ENCODE results near the gene ARHGAP5.

The ARHGAP5 gene

GRCh38 chr14:32195636-32196035, 118.5 kb downstream of the ARHGAP5 start:
- H2AFZ ChIP-seq (ENCODE audit: low read length) = no peak overlapping the region
- no peaks in the 10 kb centered on the region for H3K9me3 ChIP-seq (replicated peaks; ENCODE audit: insufficient read depth, low read length)
- H3K27ac ChIP-seq (ENCODE audit: low read length) = no peak overlapping the region
- no peaks in the 10 kb centered on the region for H4K20me1 ChIP-seq (ENCODE audit: insufficient read depth, low read length)
- H3K79me2 ChIP-seq (ENCODE audit: low read length) = no peaks in the 10 kb centered on the region
- TF ChIP-seq EZH2 (optimal IDR thresholded peaks at IDR 0.05; ENCODE audit: low read depth, low read length) (no peak), CTCF (IDR thresholded peaks at IDR 0.05; ENCODE audit: low read length) (no peak), EZH2phosphoT487 (IDR thresholded peaks at IDR 0.05; ENCODE audit: low read length) (no peak)
- no peak for DNase-seq
- peaks cover 14% of the 10 kb centered on the region; the same call in 1 of the 2 replicates for H3F3A ChIP-seq (ENCODE audit: insufficient read depth, low read length)
- H3K4me2 ChIP-seq (ENCODE audit: low read depth, low read length) = no peak overlapping the region
- no peak overlapping the region for H3K4me3 ChIP-seq (ENCODE audit: low read length)
- H3K9me2 ChIP-seq (replicated peaks; ENCODE audit: insufficient read depth, low read length) = no peaks in the 10 kb centered on the region
- no peaks in the 10 kb centered on the region for H3K36me3 ChIP-seq (replicated peaks; ENCODE audit: insufficient read depth, low read length)
- H3K4me1 ChIP-seq (ENCODE audit: low read length) = peaks cover 23% of the 10 kb centered on the region; the same call in 1 of the 2 replicates
- no peak overlapping the region for H3K9ac ChIP-seq (ENCODE audit: low read length)
- no peaks in the 10 kb centered on the region for H3K27me3 ChIP-seq (replicated peaks; ENCODE audit: insufficient read depth, low read length)

- TF ChIP-seq EZH2phosphoT487 (IDR thresholded peaks at IDR 0.05; ENCODE audit: low read length) = no peak
- TF ChIP-seq CTCF (IDR thresholded peaks at IDR 0.05; ENCODE audit: low read length) = no peak
- no peak for TF ChIP-seq EZH2 (optimal IDR thresholded peaks at IDR 0.05; ENCODE audit: low read depth, low read length)
- H3K4me2 ChIP-seq (ENCODE audit: low read depth, low read length) = peak overlapping the region; percentile 43; the same call in 1 of the 2 replicates
- DNase-seq = peak; percentile 75
Observed at GRCh38 chr14:32197919-32198318, 120.8 kb downstream of the ARHGAP5 start.

GRCh38 chr14:32200368-32201192, 123.5 kb downstream of the ARHGAP5 start:
- peak; percentile 28 for DNase-seq
- H3F3A ChIP-seq (ENCODE audit: insufficient read depth, low read length) = peaks cover 25% of the 10 kb centered on the region
- H3K4me3 ChIP-seq (ENCODE audit: low read length) = peak overlapping the region; percentile 66
- H3K9me2 ChIP-seq (replicated peaks; ENCODE audit: insufficient read depth, low read length) = no peaks in the 10 kb centered on the region
- peak overlapping the region; percentile 94 for H3K4me2 ChIP-seq (ENCODE audit: low read depth, low read length)
- no peak overlapping the region for H2AFZ ChIP-seq (ENCODE audit: low read length)
- peaks cover 26% of the 10 kb centered on the region; the same call in 1 of the 2 replicates for H3K4me1 ChIP-seq (ENCODE audit: low read length)
- peak overlapping the region; percentile 88 for H3K27ac ChIP-seq (ENCODE audit: low read length)
- no peaks in the 10 kb centered on the region for H3K79me2 ChIP-seq (ENCODE audit: low read length)
- no peaks in the 10 kb centered on the region for H3K9me3 ChIP-seq (replicated peaks; ENCODE audit: insufficient read depth, low read length)
- no peaks in the 10 kb centered on the region for H3K27me3 ChIP-seq (replicated peaks; ENCODE audit: insufficient read depth, low read length)
- H3K9ac ChIP-seq (ENCODE audit: low read length) = peak overlapping the region; percentile 67
- TF ChIP-seq EZH2phosphoT487 (IDR thresholded peaks at IDR 0.05; ENCODE audit: low read length) (no peak), EZH2 (optimal IDR thresholded peaks at IDR 0.05; ENCODE audit: low read depth, low read length) (no peak), CTCF (IDR thresholded peaks at IDR 0.05; ENCODE audit: low read length) (no peak)
- no peaks in the 10 kb centered on the region for H4K20me1 ChIP-seq (ENCODE audit: insufficient read depth, low read length)
- no peaks in the 10 kb centered on the region for H3K36me3 ChIP-seq (replicated peaks; ENCODE audit: insufficient read depth, low read length)

More at GRCh38 chr14:32197919-32198318, 120.8 kb downstream of the ARHGAP5 start:
- H3K9me2 ChIP-seq (replicated peaks; ENCODE audit: insufficient read depth, low read length) = no peaks in the 10 kb centered on the region
- H4K20me1 ChIP-seq (ENCODE audit: insufficient read depth, low read length) = no peaks in the 10 kb centered on the region
- no peaks in the 10 kb centered on the region for H3K27me3 ChIP-seq (replicated peaks; ENCODE audit: insufficient read depth, low read length)
- no peaks in the 10 kb centered on the region for H3K79me2 ChIP-seq (ENCODE audit: low read length)
- no peak overlapping the region for H2AFZ ChIP-seq (ENCODE audit: low read length)
- peaks cover 23% of the 10 kb centered on the region; the same call in 1 of the 2 replicates for H3K4me1 ChIP-seq (ENCODE audit: low read length)
- no peak overlapping the region for H3K4me3 ChIP-seq (ENCODE audit: low read length)
- peaks cover 25% of the 10 kb centered on the region for H3F3A ChIP-seq (ENCODE audit: insufficient read depth, low read length)
- no peaks in the 10 kb centered on the region for H3K36me3 ChIP-seq (replicated peaks; ENCODE audit: insufficient read depth, low read length)
- H3K9me3 ChIP-seq (replicated peaks; ENCODE audit: insufficient read depth, low read length) = no peaks in the 10 kb centered on the region
- H3K27ac ChIP-seq (ENCODE audit: low read length) = peak overlapping the region; percentile 49; the same call in 1 of the 2 replicates
- no peak overlapping the region for H3K9ac ChIP-seq (ENCODE audit: low read length)
